ENCODE measurements around the gene GSC2. TPM values are rescaled to one million over a fixed set of nuclear protein-coding genes. Genes with fewer than 3 reads are reported as not detected.

The GSC2 gene
- total and polyA plus RNA-seq, 2 of the 4 experiments (the other 2 are of a cell fraction), result not detected

GRCh38 chr22:19120829-19121630, 29.1 kb downstream of the GSC2 start:
- Histone ChIP-seq H3K27me3 (ENCODE audit: control insufficient read depth, insufficient read depth, low read length) (no peaks in the 10 kb centered on the region), H3K18ac (ENCODE audit: low read depth, low read length) (no peak overlapping the region), H3K79me1 (ENCODE audit: low read depth in 1 of 2, low read length in 2 of 2) (peaks cover 26 to 56% of the 10 kb centered on the region in 2 experiments), H3K36me3 (ENCODE audit: control insufficient read depth, insufficient read depth, low read length) (peaks cover 6% of the 10 kb centered on the region; the same call in 1 of the 2 replicates), H2AFZ (replicated peaks; ENCODE audit: low read length, poor library complexity) (peak overlapping the region; percentile 92), H3K9ac (ENCODE audit: low read depth, low read length) (peak overlapping the region; percentile 88), H2BK120ac (ENCODE audit: low read depth, low read length) (no peak overlapping the region), H3K9me1 (ENCODE audit: insufficient read depth, low read length) (peaks cover 32% of the 10 kb centered on the region), H2BK15ac (ENCODE audit: low read depth, low read length) (no peak overlapping the region), H3K4me2 (ENCODE audit: low read depth, low read length) (peak overlapping the region; percentile 100), H4K5ac (ENCODE audit: low read depth, low read length) (no peak overlapping the region), H3K4me3 (ENCODE audit: insufficient read depth, low read depth, low read length) (peak overlapping the region; percentile 99), H3K4me1 (ENCODE audit: control insufficient read depth, insufficient read depth, low read length) (peaks cover 16% of the 10 kb centered on the region), H3K56ac (ENCODE audit: extremely low read depth, insufficient read depth, low read length) (peak overlapping the region; percentile 10), H2BK20ac (ENCODE audit: low read depth, low read length) (no peak overlapping the region), H4K20me1 (ENCODE audit: insufficient read depth, low read length) (peaks cover 57% of the 10 kb centered on the region), H3K9me3 (ENCODE audit: control insufficient read depth, insufficient read depth, low read length) (no peaks in the 10 kb centered on the region), H4K91ac (ENCODE audit: insufficient read depth, low read depth, low read length) (no peak overlapping the region), H2AK9ac (replicated peaks; ENCODE audit: low read depth, low read length, poor library complexity) (peak overlapping the region; percentile 97), H3K4ac (ENCODE audit: low read depth, low read length) (peak overlapping the region; percentile 67; the same call in 1 of the 2 replicates), H3K14ac (replicated peaks; ENCODE audit: low read depth, low read length) (peak overlapping the region; percentile 94), H4K8ac (ENCODE audit: low read depth in 2 of 2, low read length in 2 of 2) (peak overlapping the region in 1 of 2 experiments; percentile 44; a peak in 1 of 4 replicates), H3K27ac (ENCODE audit: insufficient read depth, low read length) (peak overlapping the region; percentile 94), H3K23ac (ENCODE audit: low read depth, low read length) (peak overlapping the region; percentile 94), H2BK5ac (ENCODE audit: low read depth, low read length, poor library complexity, severe bottlenecking) (no peak overlapping the region), H2AK5ac (ENCODE audit: low read depth, low read length) (peak overlapping the region; percentile 78)
- intact Hi-C loops (cut with micrococcal nuclease) (loop anchor here (5.0 kb wide), 1 partner anchor 59 kb away; no protein-coding TSS in a partner anchor), in situ Hi-C loops (cut with MboI; ENCODE audit: low sequenced_read_pairs) (no loop called here), dilution Hi-C loops (cut with HindIII; ENCODE audit: low sequenced_read_pairs, unreplicated experiment) (no loop called here)
- ATAC-seq (ENCODE audit: low read depth) (peak; percentile 24), DNase-seq (peak; percentile 33)
- BruUV-seq (replicated peaks), result no TSS peak
- 9% methylated on average over 7 of the region's 23 CpGs; no CpG with 5 or more reads in 1 of the 2 experiments for WGBS, 2 experiments (ENCODE audit: extremely low coverage in 2 of 2, insufficient read length in 1 of 2)
- no peak for TF ChIP-seq RFX5 (IDR thresholded peaks at IDR 0.05; ENCODE audit: low read depth, low read length)
- CTCF ChIA-PET, result interaction anchor here (0.7 kb wide), 1 partner anchor 49 kb away, joined by 3 read pairs; no protein-coding TSS in a partner anchor
- POLR2A ChIA-PET (ENCODE audit: unreplicated experiment), result no interaction called here

Data from IMR-90 (cell line).